Suprapubic skin (tissue), 3 donors: ENCODE data around the gene SLC7A10.

Experiments used
- CTCF ChIP-seq, 2 donors: fragments of 200-600 bp in 1 of 2; fragments of 450-650 bp in 1 of 2; sonication (generic) in 1 of 2; IDR thresholded peaks; one replicate each; pipeline ENCODE4 v1.5.1; 2016 to 2019; ENCODE audit warnings: antibody characterized with exemption in 2 of 2, mild to moderate bottlenecking in 1 of 2, moderate library complexity in 1 of 2
- POLR2AphosphoS5 ChIP-seq, 3 donors: sonication (generic); formaldehyde crosslinking; IDR thresholded peaks; one replicate each; pipeline ENCODE4 v1.6.1; 2017; ENCODE audit warnings: antibody characterized with exemption in 3 of 3

- TF ChIP-seq POLR2AphosphoS5 (IDR thresholded peaks at IDR 0.05), result no peak
- TF ChIP-seq CTCF (IDR thresholded peaks at IDR 0.05), result no peak
Measured at GRCh38 chr19:33259539-33259938, 33.9 kb upstream of the SLC7A10 start.
